Measurements from ENCODE around the gene ADAP1. TPM values are rescaled to one million over a fixed set of nuclear protein-coding genes. Genes with fewer than 3 reads are reported as not detected.

ADAP1 gene
- total RNA-seq, 1 donor: 0.72 TPM

GRCh38 chr7:952548-953441 lies 1.7 kb downstream of the ADAP1 start:
- TF ChIP-seq, protein P1, sequence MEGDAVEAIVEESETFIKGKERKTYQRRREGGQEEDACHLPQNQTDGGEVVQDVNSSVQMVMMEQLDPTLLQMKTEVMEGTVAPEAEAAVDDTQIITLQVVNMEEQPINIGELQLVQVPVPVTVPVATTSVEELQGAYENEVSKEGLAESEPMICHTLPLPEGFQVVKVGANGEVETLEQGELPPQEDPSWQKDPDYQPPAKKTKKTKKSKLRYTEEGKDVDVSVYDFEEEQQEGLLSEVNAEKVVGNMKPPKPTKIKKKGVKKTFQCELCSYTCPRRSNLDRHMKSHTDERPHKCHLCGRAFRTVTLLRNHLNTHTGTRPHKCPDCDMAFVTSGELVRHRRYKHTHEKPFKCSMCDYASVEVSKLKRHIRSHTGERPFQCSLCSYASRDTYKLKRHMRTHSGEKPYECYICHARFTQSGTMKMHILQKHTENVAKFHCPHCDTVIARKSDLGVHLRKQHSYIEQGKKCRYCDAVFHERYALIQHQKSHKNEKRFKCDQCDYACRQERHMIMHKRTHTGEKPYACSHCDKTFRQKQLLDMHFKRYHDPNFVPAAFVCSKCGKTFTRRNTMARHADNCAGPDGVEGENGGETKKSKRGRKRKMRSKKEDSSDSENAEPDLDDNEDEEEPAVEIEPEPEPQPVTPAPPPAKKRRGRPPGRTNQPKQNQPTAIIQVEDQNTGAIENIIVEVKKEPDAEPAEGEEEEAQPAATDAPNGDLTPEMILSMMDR (IDR thresholded peaks at IDR 0.05; ENCODE audit: insufficient read depth, low read length): no peak
- no peak for DNase-seq (ENCODE audit: low read depth)
- H3K4me3 ChIP-seq (ENCODE audit: low read depth, low read length): no peak overlapping the region

DNA sequence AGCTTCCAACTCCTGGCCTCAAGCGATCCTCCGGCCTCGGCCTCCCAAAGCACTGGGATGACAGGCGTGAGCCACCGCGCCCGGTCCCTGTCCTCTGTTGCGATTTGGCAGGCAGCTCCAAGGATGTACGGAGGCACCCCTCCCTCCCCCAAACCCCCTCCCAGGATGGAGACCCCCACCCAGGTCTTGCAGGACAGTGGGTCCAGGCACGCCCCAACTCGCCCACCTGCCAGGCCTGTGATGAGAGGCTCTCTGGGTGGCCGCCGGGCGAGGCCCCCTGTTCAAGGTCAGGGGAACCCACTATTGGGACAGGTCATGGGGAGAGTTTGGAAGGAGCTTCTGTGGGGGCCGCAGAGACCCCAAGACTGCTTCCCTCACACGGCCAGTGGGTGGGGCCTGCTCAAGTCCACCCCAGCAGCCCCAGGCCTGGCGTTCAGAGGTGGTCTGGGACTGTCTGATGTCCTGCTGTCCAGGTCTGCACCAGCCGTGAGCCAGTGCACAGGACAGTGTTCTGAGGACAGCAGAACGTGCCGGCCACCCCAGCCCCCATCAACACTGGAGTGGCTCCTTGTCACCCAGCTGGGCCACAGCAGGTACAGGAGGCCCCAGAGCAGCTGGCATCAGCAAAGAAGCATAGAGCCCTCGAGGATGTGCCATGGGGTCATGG lies 2.5 kb downstream of the ADAP1 start:
- TF ChIP-seq, protein P1 (IDR thresholded peaks at IDR 0.05; ENCODE audit: insufficient read depth, low read length): no peak
- H3K4me3 ChIP-seq (ENCODE audit: low read depth, low read length): no peak overlapping the region
- DNase-seq (ENCODE audit: low read depth): no peak

DNA sequence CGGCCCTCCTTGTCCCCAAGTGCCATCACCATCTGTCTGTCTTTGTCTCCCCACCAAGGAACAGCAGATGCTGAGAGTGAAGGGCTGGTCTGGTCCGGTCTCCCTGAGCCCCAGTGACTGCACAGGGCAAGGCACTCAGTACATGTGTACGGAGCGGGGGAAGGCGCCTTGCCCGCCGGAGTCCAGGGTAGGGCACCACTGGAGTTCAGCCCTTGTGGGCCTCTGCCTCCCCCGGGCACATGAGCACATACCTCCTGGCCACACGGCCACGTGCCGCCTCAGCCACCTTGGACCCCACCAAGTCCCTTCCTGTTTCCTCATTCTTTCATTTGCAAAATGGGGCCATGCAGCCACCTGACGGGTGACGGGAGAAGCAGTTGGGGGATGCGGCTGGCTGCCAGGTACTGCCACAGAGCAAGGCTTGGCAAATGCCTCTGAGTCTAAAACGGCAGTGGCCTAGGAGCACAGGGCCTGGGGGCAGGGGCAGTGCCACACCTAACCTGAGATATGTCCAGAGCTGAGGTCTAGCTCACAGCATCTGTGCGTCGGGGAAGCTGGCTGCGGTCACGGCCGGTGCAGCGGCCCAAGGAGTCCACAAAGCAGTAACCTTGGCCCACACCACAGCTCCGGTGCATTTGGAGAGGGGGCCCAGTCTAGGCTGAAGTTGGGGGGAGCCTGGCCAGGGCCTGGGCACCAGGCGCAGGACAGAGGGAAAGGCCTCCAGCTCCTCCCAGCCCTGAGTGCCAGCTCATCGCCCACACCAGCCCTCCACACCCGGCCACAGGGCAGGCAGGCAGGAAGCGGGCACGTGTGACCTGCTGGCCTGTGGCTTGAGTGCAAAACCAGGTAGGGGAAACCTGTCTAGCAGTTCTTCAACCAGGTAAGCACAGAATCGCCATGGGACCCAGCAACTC lies 5.2 kb downstream of the ADAP1 start:
- no peak overlapping the region for H3K4me3 ChIP-seq (ENCODE audit: low read depth, low read length)
- TF ChIP-seq, protein P1 (IDR thresholded peaks at IDR 0.05; ENCODE audit: insufficient read depth, low read length): no peak
- DNase-seq (ENCODE audit: low read depth): no peak

- TF ChIP-seq, protein P1 (IDR thresholded peaks at IDR 0.05; ENCODE audit: insufficient read depth, low read length): no peak
These were observed 6.9 kb downstream of the ADAP1 start for GRCh38 chr7:947391-948210.

DNA sequence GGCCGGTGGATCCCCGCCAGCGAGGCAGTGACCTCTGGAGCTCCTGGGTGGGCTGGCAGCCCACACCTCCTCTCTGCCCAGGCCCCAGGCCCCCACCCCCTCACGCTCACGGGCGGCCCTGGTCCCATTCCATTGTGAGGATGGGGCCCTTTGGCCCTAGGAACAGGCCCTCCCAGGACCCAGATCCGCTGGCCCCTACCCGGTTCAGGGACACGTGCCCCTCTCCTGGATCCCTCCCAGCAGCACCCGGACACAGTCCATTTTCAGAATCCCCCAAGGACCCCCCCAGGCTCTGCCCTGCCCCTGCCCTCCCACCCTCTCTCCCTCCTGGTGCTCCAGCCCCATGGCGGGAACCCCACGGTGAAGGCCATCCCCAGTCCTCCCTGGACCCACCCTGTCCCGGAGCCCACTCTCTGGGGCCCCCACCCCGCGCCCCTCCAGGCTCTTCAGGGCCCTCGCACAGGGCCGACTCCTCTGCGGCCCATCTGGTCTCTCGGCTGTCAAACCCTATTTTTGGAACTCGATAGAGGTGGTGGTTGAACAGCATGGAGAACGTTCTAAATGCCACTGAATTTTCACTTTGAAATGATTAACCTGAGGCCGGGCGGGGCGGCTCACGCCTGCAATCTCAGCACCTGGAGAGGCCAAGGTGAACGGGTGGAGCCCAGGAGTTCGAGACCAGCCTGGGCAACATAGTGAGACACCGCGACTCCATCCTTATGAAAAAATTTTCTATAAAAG lies 8.1 kb downstream of the ADAP1 start:
- DNase-seq (ENCODE audit: low read depth): no peak
- no peak overlapping the region for H3K4me3 ChIP-seq (ENCODE audit: low read depth, low read length)
- TF ChIP-seq, protein P1 (IDR thresholded peaks at IDR 0.05; ENCODE audit: insufficient read depth, low read length): no peak

More at GRCh38 chr7:947391-948210, 6.9 kb downstream of the ADAP1 start:
- H3K4me3 ChIP-seq (ENCODE audit: low read depth, low read length): no peak overlapping the region
- DNase-seq (ENCODE audit: low read depth): no peak
